Kidney (tissue), 14 donors: ENCODE measurements around the gene EIF2S3B. TPM values are rescaled to one million over a fixed set of nuclear protein-coding genes. Genes with fewer than 3 reads are reported as not detected.

Experiments
- DNase-seq, 5 donors: peaks; one replicate each; pipeline ENCODE4 v3.0.0-alpha.2; 2013 to 2020
- FAIRE-seq: peaks from 2 replicates; lab custom pipeline; 2012; peaks lifted over from hg19 to GRCh38; lab: Jason Lieb, UNC
- H3K27ac ChIP-seq, 2 donors: one replicate each; pipeline ENCODE4 v1.7.0; 2013; ENCODE audit warnings: low read depth in 2 of 2, low read length in 2 of 2, inconsistent platforms in 1 of 2
- H3K27me3 ChIP-seq: one replicate; pipeline ENCODE4 v1.7.1; 2013; ENCODE audit warnings: low read length, inconsistent platforms; ENCODE audit not compliant: control insufficient read depth, insufficient read depth
- H3K36me3 ChIP-seq, 3 donors: one replicate each; pipeline versions ENCODE4 v1.7.0 to v1.7.1; 2013; ENCODE audit warnings: low read length in 3 of 3, control low read depth in 1 of 3, inconsistent platforms in 1 of 3; ENCODE audit not compliant: insufficient read depth in 3 of 3, control insufficient read depth in 2 of 3
- H3K4me1 ChIP-seq, 3 donors: one replicate each; pipeline versions ENCODE4 v1.7.0 to v1.7.1; 2013; ENCODE audit warnings: low read length in 3 of 3, inconsistent platforms in 1 of 3, low read depth in 1 of 3; ENCODE audit not compliant: control insufficient read depth in 2 of 3, insufficient read depth in 2 of 3
- H3K4me3 ChIP-seq, 3 donors: one replicate each; pipeline versions ENCODE4 v1.7.0 to v1.8.1; 2013; ENCODE audit warnings: low read length in 3 of 3, control low read depth in 1 of 3, inconsistent platforms in 1 of 3
- H3K9ac ChIP-seq, 3 donors: one replicate each; pipeline versions ENCODE4 v1.7.0 to v1.7.1; 2013; ENCODE audit warnings: low read length in 3 of 3, control low read depth in 1 of 3, inconsistent platforms in 1 of 3
- H3K9me3 ChIP-seq, 3 donors: one replicate each; pipeline versions ENCODE4 v1.7.0 to v1.7.1; 2013; ENCODE audit warnings: low read length in 3 of 3, control low read depth in 1 of 3, inconsistent platforms in 1 of 3; ENCODE audit not compliant: control insufficient read depth in 2 of 3, insufficient read depth in 1 of 3
- CTCF ChIP-seq: IDR thresholded peaks from 3 replicates; pipeline ENCODE4 v1.5.1; 2012; ENCODE audit warnings: mild to moderate bottlenecking, moderate library complexity, borderline replicate concordance; ENCODE audit not compliant: insufficient read depth; ENCODE audit errors: extremely low read depth
- intact Hi-C: fragments of 100-400 bp; cut with DNase I; formaldehyde crosslinking; loops from one replicate; pipeline ENCODE4 v1.11.1; 2022
- polyA plus RNA-seq: library from polyadenylated mRNA; stranded (reverse); fragments of 350-450 nt; fragmentation: Illumina TruSeq; extraction: RNeasy Lipid Tissue Mini Kit (QIAGEN cat#74804); gene quantifications from one replicate; pipeline ENCODE4 v1.2.3, GENCODE V29; 2014; ENCODE audit warnings: low read depth, low replicate concordance; ENCODE audit not compliant: insufficient read depth
- total RNA-seq: library from RNA; stranded (reverse); fragmentation: NEBNext Ultra II Directional; extraction: Animal tissue kit (Norgen Biotek cat#: 25700); gene quantifications from one replicate; pipeline ENCODE4 v1.2.1, GENCODE V29; 2021
- donor health status: control.
- donor health status: control.
- donor health status: control.
- donor health status: control.
- donor health status: control.
- donor health status: DM: yes; HTN: yes; CAD: no.
- donor health status: Normal renal cell carcinoma (clear cell type).

Gene EIF2S3B
- total and polyA plus RNA-seq, 2 donors from 2014 or later, result 1.5 TPM; not detected in 1

- no peaks in the 10 kb centered on the region for H3K4me1 ChIP-seq
- H3K4me3 ChIP-seq, result no peak overlapping the region
- FAIRE-seq, result no peak
- intact Hi-C loops, result no loop called here
- no peaks in the 10 kb centered on the region for H3K27me3 ChIP-seq
- no peak for DNase-seq
- no peaks in the 10 kb centered on the region for H3K36me3 ChIP-seq
- no peak for TF ChIP-seq CTCF
- H3K27ac ChIP-seq, result no peak overlapping the region
- H3K9me3 ChIP-seq, result no peaks in the 10 kb centered on the region
- H3K9ac ChIP-seq, result no peak overlapping the region
Observed at GRCh38 chr12:10503460-10503859, 2.2 kb upstream of the EIF2S3B start.

GRCh38 chr12:10511756-10512355, 6.2 kb downstream of the EIF2S3B start:
- Histone ChIP-seq H3K9me3 (no peaks in the 10 kb centered on the region), H3K27ac (no peak overlapping the region), H3K4me1 (no peaks in the 10 kb centered on the region), H3K36me3 (no peaks in the 10 kb centered on the region), H3K27me3 (no peaks in the 10 kb centered on the region), H3K9ac (no peak overlapping the region), H3K4me3 (no peak overlapping the region)
- intact Hi-C loops, result no loop called here
- DNase-seq (no peak), FAIRE-seq (no peak)
- TF ChIP-seq CTCF, result no peak

- no peak for TF ChIP-seq CTCF
- Histone ChIP-seq H3K27me3 (no peaks in the 10 kb centered on the region), H3K9ac (no peak overlapping the region), H3K4me3 (no peak overlapping the region), H3K4me1 (no peaks in the 10 kb centered on the region), H3K9me3 (no peaks in the 10 kb centered on the region), H3K27ac (no peak overlapping the region), H3K36me3 (no peaks in the 10 kb centered on the region)
- no peak for FAIRE-seq
- intact Hi-C loops, result no loop called here
- no peak for DNase-seq
Observed at GRCh38 chr12:10512798-10513197, 7.1 kb downstream of the EIF2S3B start.

- Histone ChIP-seq H3K36me3 (no peaks in the 10 kb centered on the region), H3K4me1 (no peaks in the 10 kb centered on the region), H3K4me3 (no peak overlapping the region), H3K27me3 (no peaks in the 10 kb centered on the region), H3K27ac (no peak overlapping the region), H3K9ac (no peak overlapping the region), H3K9me3 (no peaks in the 10 kb centered on the region)
- intact Hi-C loops, result no loop called here
- no peak for TF ChIP-seq CTCF
- no peak for FAIRE-seq
- DNase-seq, result no peak
Observed at GRCh38 chr12:10521555-10521954, 15.9 kb downstream of the EIF2S3B start.
